HepG2 (cell line): Measurements from ENCODE around the gene CXXC5. TPM values are rescaled to one million over a fixed set of nuclear protein-coding genes. Genes with fewer than 3 reads are reported as not detected.

Source experiments
- ATM ChIP-seq: fragments of 450-650 bp; IDR thresholded peaks from 2 replicates; pipeline ENCODE4 v1.7.1; 2017; ENCODE audit warnings: mild to moderate bottlenecking, borderline replicate concordance
- FIP1L1 ChIP-seq: fragments of 200-400 bp; formaldehyde crosslinking; IDR thresholded peaks from 2 replicates; pipeline ENCODE4 v1.6.1; 2018; ENCODE audit warnings: low read depth, mild to moderate bottlenecking, low read length, moderate library complexity, borderline replicate concordance; ENCODE audit not compliant: insufficient read depth
- KDM5B ChIP-seq: sonication (generic); formaldehyde crosslinking; IDR thresholded peaks from 2 replicates; pipeline ENCODE4 v1.4.0; 2020; ENCODE audit warnings: missing genetic modification reagents, mild to moderate bottlenecking, borderline replicate concordance
- KLF13 ChIP-seq: sonication (generic); formaldehyde crosslinking; IDR thresholded peaks from 2 replicates; pipeline ENCODE4 v1.4.0; 2020; ENCODE audit warnings: mild to moderate bottlenecking, missing genetic modification reagents
- KMT2B ChIP-seq: IDR thresholded peaks from 2 replicates; pipeline ENCODE4 v1.6.1; 2016; ENCODE audit warnings: missing genetic modification reagents, missing compliant biosample characterization
- MLLT10 ChIP-seq: sonication (generic); formaldehyde crosslinking; IDR thresholded peaks from 2 replicates; pipeline ENCODE4 v1.4.0; 2020; ENCODE audit warnings: missing genetic modification reagents
- NAIF1 ChIP-seq: sonication (generic); formaldehyde crosslinking; IDR thresholded peaks from 2 replicates; pipeline ENCODE4 v1.5.0; 2020; ENCODE audit warnings: mild to moderate bottlenecking, missing genetic modification reagents, borderline replicate concordance
- POLR2AphosphoS5 ChIP-seq: IDR thresholded peaks from 2 replicates; pipeline ENCODE4 v1.6.1; 2012; ENCODE audit warnings: low read depth, low read length
- RBM22 ChIP-seq: fragments of 200-400 bp; formaldehyde crosslinking; optimal IDR thresholded peaks from 2 replicates; pipeline ENCODE3; 2017; ENCODE audit warnings: mild to moderate bottlenecking, low read length, moderate library complexity
- SKI ChIP-seq: fragments of 450-650 bp; IDR thresholded peaks from one replicate; pipeline ENCODE4 v1.6.1; 2018; ENCODE audit warnings: mild to moderate bottlenecking; ENCODE audit not compliant: partially characterized antibody
- SSRP1 ChIP-seq: IDR thresholded peaks from 2 replicates; pipeline ENCODE4 v1.6.1; 2016; ENCODE audit warnings: control low read depth
- ZBTB7B ChIP-seq: sonication (generic); formaldehyde crosslinking; IDR thresholded peaks from 2 replicates; pipeline ENCODE4 v1.4.0; 2020; ENCODE audit warnings: missing genetic modification reagents
- ZNF263 ChIP-seq: sonication (generic); formaldehyde crosslinking; IDR thresholded peaks from 2 replicates; pipeline ENCODE4 v1.4.0; 2020; ENCODE audit warnings: missing genetic modification reagents
- ZNF382 ChIP-seq: sonication (generic); formaldehyde crosslinking; IDR thresholded peaks from 2 replicates; pipeline ENCODE4 v1.5.0; 2020; ENCODE audit warnings: missing genetic modification reagents, mild to moderate bottlenecking, borderline replicate concordance
- ZNF550 ChIP-seq: sonication (generic); formaldehyde crosslinking; IDR thresholded peaks from 2 replicates; pipeline ENCODE4 v1.4.0; 2020; ENCODE audit warnings: mild to moderate bottlenecking, missing genetic modification reagents, borderline replicate concordance
- ZNF761 ChIP-seq: sonication (generic); formaldehyde crosslinking; conservative IDR thresholded peaks from 2 replicates; pipeline ENCODE4 v1.4.0; 2020; ENCODE audit warnings: mild to moderate bottlenecking, missing genetic modification reagents
- ZNF777 ChIP-seq: sonication (generic); formaldehyde crosslinking; IDR thresholded peaks from 2 replicates; pipeline ENCODE4 v1.4.0; 2020; ENCODE audit warnings: missing genetic modification reagents
- polyA plus RNA-seq, 8 experiments: library from polyadenylated mRNA; depleted of rRNA in 3 of 8; stranded (reverse) in 7 of 8; unstranded in 1 of 8; fragments of >200 nt; fragmentation: Illumina TruSeq in 4 of 8; extraction: Trizol in 4 of 8; gene quantifications; 2 replicates each; pipeline versions ENCODE4 v1.2.1 to v1.2.3, GENCODE V29; 2011 to 2016; ENCODE audit warnings: low read depth in 4 of 8, missing spikeins in 1 of 8, mixed read lengths in 1 of 8; ENCODE audit not compliant: insufficient read depth in 1 of 8
- total RNA-seq, 5 experiments: library from RNA; depleted of rRNA; stranded (reverse); fragments of >200 nt; fragmentation: Illumina TruSeq; extraction: Trizol; gene quantifications; 2 replicates each; pipeline ENCODE4 v1.2.3, GENCODE V29; 2016; ENCODE audit warnings: low read depth in 1 of 5
- TF ChIP-seq, protein P1 (sequence below): sonication (generic); formaldehyde crosslinking; IDR thresholded peaks from 2 replicates; pipeline ENCODE4 v1.8.0; 2022; ENCODE audit warnings: mild to moderate bottlenecking, missing genetic modification reagents
- TF ChIP-seq, protein P2 (sequence below): sonication (generic); formaldehyde crosslinking; IDR thresholded peaks from 2 replicates; pipeline ENCODE4 v1.4.0; 2020; ENCODE audit warnings: mild to moderate bottlenecking, missing genetic modification reagents, borderline replicate concordance
- TF ChIP-seq, protein P3 (sequence below): sonication (generic); formaldehyde crosslinking; IDR thresholded peaks from 2 replicates; pipeline ENCODE4 v1.8.0; 2022; ENCODE audit warnings: missing genetic modification reagents, mild to moderate bottlenecking, moderate library complexity, borderline replicate concordance

Gene CXXC5
- total and polyA plus RNA-seq, 2 of the 13 experiments (the other 11 are each of a cell fraction or from before 2014, with no cell fraction given): 32.3 to 33.0 TPM

GRCh38 chr5:139642891-139643871 is 5.0 kb upstream of the CXXC5 start (continued):
- TF ChIP-seq NAIF1 (no peak), ZBTB7B (CRISPR knock-in tag) (peak; percentile 77; the same call in 1 of the 2 replicates), ZNF777 (no peak), SSRP1 (CRISPR knock-in tag) (no peak), ZNF550 (CRISPR knock-in tag) (no peak), ZNF382 (CRISPR knock-in tag) (no peak), KLF13 (no peak), ZNF263 (CRISPR knock-in tag) (peak; percentile 86), ATM (no peak), KMT2B (no peak), SKI (peak; percentile 95), RBM22 (no peak), MLLT10 (CRISPR knock-in tag) (no peak), FIP1L1 (no peak), POLR2AphosphoS5 (peak; percentile 61), ZNF761 (CRISPR knock-in tag) (peak; percentile 76; the same call in 1 of the 2 replicates), KDM5B (CRISPR knock-in tag) (peak; percentile 55; the same call in 1 of the 2 replicates)
- TF ChIP-seq, protein P1, sequence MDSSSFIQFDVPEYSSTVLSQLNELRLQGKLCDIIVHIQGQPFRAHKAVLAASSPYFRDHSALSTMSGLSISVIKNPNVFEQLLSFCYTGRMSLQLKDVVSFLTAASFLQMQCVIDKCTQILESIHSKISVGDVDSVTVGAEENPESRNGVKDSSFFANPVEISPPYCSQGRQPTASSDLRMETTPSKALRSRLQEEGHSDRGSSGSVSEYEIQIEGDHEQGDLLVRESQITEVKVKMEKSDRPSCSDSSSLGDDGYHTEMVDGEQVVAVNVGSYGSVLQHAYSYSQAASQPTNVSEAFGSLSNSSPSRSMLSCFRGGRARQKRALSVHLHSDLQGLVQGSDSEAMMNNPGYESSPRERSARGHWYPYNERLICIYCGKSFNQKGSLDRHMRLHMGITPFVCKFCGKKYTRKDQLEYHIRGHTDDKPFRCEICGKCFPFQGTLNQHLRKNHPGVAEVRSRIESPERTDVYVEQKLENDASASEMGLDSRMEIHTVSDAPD (CRISPR knock-in tag): peak; percentile 87; the same call in 1 of the 2 replicates
- TF ChIP-seq, protein P2, sequence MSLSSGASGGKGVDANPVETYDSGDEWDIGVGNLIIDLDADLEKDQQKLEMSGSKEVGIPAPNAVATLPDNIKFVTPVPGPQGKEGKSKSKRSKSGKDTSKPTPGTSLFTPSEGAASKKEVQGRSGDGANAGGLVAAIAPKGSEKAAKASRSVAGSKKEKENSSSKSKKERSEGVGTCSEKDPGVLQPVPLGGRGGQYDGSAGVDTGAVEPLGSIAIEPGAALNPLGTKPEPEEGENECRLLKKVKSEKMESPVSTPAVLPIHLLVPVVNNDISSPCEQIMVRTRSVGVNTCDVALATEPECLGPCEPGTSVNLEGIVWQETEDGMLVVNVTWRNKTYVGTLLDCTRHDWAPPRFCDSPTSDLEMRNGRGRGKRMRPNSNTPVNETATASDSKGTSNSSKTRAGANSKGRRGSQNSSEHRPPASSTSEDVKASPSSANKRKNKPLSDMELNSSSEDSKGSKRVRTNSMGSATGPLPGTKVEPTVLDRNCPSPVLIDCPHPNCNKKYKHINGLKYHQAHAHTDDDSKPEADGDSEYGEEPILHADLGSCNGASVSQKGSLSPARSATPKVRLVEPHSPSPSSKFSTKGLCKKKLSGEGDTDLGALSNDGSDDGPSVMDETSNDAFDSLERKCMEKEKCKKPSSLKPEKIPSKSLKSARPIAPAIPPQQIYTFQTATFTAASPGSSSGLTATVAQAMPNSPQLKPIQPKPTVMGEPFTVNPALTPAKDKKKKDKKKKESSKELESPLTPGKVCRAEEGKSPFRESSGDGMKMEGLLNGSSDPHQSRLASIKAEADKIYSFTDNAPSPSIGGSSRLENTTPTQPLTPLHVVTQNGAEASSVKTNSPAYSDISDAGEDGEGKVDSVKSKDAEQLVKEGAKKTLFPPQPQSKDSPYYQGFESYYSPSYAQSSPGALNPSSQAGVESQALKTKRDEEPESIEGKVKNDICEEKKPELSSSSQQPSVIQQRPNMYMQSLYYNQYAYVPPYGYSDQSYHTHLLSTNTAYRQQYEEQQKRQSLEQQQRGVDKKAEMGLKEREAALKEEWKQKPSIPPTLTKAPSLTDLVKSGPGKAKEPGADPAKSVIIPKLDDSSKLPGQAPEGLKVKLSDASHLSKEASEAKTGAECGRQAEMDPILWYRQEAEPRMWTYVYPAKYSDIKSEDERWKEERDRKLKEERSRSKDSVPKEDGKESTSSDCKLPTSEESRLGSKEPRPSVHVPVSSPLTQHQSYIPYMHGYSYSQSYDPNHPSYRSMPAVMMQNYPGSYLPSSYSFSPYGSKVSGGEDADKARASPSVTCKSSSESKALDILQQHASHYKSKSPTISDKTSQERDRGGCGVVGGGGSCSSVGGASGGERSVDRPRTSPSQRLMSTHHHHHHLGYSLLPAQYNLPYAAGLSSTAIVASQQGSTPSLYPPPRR: peak; percentile 32; the same call in 1 of the 2 replicates
- TF ChIP-seq, protein P3, sequence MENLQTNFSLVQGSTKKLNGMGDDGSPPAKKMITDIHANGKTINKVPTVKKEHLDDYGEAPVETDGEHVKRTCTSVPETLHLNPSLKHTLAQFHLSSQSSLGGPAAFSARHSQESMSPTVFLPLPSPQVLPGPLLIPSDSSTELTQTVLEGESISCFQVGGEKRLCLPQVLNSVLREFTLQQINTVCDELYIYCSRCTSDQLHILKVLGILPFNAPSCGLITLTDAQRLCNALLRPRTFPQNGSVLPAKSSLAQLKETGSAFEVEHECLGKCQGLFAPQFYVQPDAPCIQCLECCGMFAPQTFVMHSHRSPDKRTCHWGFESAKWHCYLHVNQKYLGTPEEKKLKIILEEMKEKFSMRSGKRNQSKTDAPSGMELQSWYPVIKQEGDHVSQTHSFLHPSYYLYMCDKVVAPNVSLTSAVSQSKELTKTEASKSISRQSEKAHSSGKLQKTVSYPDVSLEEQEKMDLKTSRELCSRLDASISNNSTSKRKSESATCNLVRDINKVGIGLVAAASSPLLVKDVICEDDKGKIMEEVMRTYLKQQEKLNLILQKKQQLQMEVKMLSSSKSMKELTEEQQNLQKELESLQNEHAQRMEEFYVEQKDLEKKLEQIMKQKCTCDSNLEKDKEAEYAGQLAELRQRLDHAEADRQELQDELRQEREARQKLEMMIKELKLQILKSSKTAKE: peak; percentile 90
